A172 (cell line): ENCODE measurements around the gene YY1. TPM values are rescaled to one million over a fixed set of nuclear protein-coding genes. Genes with fewer than 3 reads are reported as not detected.
A peak's percentile ranks its signal among the peaks of the same experiment; 100 is the strongest.
"Not testable (repeated sequence)": the region's sequence is repeated elsewhere in the genome, so short reads cannot be mapped to it uniquely, and the experiment has no call there.

Experiments used
- DNase-seq: peaks from one replicate; pipeline ENCODE4 v3.0.0-alpha.2; 2015; ENCODE audit warnings: low spot score
- total RNA-seq: library from RNA; depleted of rRNA; stranded (reverse); fragments of >200 nt; shearing (Covaris generic); gene quantifications from 2 replicates; pipeline ENCODE4 v1.2.3, GENCODE V29; 2014

YY1 gene
- total RNA-seq, 1 experiment from 2014 or later, result 31.0 TPM

GRCh38 chr14:100213956-100214769, 24.8 kb upstream of the YY1 start:
- peak; percentile 24 for DNase-seq

- no peak for DNase-seq
Observed at GRCh38 chr14:100214770-100215083, 24.2 kb upstream of the YY1 start.

- no peak for DNase-seq
Observed at GRCh38 chr14:100215330-100215885, 23.5 kb upstream of the YY1 start.

- no peak for DNase-seq
Observed at GRCh38 chr14:100219126-100219785, 19.7 kb upstream of the YY1 start.

- DNase-seq, result peak; percentile 21
Observed at GRCh38 chr14:100221533-100222223, 17.3 kb upstream of the YY1 start.

- no peak for DNase-seq
Observed at GRCh38 chr14:100222224-100223093, 16.5 kb upstream of the YY1 start.

- DNase-seq, result no peak
Observed at GRCh38 chr14:100223332-100224201, 15.4 kb upstream of the YY1 start.

GRCh38 chr14:100224229-100224866, 14.6 kb upstream of the YY1 start:
- DNase-seq, result no peak

- no peak for DNase-seq
Observed at GRCh38 chr14:100225169-100225568, 13.8 kb upstream of the YY1 start.

DNA sequence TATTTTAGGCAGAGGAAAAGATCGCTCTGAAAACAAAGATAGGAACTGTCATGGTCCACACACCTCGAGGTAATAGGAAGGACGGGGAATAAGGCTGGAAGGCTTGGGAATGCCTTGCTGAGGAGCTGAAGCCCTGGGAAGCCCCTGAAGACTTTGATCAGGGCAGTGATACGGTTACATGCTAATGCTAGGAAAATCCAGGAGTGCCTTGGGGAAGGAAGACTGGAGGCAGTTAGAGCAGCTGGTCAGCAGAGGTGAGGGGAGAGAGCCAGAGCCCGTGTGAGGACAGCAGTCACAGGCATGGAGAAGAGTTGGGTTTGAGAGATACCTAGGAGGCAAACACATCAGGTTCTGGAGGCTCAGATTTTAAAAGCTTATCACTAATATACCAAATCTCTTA, 8.6 kb upstream of the YY1 start:
- no peak for DNase-seq

DNA sequence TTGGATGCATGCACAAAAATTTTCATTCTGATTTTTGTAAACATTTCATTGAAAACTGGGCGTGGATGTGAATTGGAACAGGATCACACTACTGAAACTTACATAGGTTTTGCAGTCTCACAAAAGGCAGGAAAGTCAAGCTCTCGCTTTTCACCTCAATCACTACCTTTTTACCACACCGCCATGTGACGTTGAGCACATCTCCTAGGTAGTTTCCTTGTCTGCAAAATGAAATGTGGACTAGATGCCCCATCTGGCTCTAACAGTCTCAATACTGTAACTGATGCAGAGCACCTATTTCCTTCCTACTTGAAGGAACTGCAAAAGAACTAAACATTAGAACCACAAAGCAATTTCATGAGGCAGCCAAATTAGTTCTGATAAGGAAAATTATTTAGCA, 4.4 kb upstream of the YY1 start:
- DNase-seq, result no peak

DNA sequence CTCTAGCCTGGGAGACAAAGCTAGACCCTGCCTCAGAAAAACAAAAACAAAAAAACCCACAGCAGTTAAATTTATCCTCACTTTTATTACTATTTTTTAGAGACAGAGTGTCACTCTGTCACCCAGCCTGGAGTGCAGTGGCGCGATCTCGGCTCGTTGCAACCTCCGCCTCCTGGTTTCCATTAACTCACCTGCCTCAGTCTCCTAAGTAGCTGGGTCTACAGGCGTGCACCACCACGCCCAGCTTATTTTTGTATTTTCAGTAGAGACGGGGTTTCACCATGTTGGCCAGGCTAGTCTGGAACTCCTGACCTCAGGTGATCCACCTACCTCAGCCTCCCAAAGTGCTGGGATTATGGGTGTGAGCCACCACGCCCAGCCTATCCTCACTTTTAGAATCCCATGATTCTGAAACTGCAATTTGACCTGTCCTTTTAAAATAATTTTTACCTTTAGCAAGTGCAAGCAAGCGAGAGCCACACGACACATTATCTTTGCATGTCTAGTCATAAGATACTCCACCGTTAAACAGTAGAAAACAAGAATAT, 2.6 kb upstream of the YY1 start:
- not testable (repeated sequence) for DNase-seq

GRCh38 chr14:100236881-100237280, 2.1 kb upstream of the YY1 start:
- no peak for DNase-seq

GRCh38 chr14:100237735-100238418, 1.1 kb upstream of the YY1 start:
- DNase-seq, result peak; percentile 23

- DNase-seq, result no peak
Observed at GRCh38 chr14:100239211-100239839, 381 bp downstream of the YY1 start.

DNA sequence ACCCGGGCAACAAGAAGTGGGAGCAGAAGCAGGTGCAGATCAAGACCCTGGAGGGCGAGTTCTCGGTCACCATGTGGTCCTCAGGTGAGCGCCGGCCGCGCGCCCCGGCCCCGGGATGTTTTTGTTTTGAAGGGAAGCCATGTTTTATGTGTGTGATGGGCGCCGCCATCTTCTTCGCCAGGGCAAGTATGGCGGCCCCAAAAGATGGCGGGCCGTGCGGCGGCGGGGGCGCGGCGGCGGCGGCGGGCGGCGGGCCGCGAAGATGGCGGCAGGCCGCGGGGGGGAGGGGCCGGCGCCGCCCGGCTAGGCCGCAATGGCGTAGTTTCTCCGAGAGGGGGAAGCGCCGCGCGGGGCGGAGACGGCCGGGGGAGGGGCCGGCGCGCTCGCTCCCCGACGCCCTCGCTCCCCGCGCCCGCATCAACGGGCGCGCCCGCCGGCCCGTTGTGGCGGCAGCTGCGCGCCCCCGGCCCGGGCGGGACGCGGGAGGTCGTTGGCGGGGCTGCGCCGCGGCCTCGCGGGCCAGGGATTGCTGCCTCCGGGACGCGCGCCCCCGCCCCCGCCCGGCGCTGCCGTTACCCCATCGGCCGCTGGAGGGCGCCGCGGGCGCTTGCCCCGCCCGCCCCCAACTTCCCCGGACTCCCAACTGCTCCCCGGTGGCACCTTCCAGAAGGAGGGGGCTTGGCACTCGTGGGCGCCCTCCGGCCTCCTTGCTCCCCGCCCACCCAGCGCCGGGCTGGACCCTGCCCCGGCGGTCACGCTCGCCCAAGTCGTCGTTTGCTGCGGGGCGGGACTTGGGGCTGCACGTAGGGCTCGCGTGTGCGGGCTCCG, 1.1 kb downstream of the YY1 start:
- peak; percentile 57 for DNase-seq

DNA sequence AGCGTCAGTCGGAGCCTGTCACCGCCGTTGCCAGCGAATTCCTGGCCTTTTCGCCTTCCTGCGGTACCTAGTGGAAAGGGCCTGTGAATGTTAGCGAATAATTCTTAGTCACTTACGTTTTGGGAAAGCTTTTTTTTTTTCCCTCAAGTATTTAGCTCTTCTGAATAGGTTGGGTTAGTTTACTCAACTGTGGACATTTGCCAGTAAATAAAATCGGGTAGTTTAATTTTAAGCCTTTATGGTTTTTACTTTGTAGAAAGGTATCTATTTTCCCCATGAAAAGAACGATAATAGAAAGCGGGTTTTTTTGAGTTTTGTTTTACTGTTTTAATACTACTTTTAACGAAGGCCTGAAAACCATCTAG, 1.7 kb downstream of the YY1 start:
- no peak for DNase-seq

DNA sequence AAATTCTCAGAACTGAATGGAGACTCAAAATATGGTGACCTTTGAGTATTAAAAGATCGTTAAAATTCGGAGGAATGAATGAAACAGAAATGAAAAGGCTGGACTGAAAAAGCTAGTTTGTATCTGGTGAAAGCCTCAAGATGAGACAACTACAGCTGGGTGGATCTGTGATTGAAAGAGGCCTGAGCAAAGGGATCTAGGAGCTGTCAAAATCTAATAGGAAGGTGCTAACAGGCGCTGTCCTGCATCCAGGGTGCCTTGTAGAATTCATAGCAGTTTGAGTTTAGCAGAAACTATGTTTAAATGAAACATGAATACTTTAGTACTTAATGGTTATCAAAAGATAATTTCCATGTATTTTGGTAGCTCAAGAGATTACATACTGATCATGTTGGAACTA, 2.3 kb downstream of the YY1 start:
- no peak for DNase-seq
